ENCODE results near the gene TMPO.
"Not testable (repeated sequence)": the region's sequence is repeated elsewhere in the genome, so short reads cannot be mapped to it uniquely, and the experiment has no call there.

The TMPO gene

GRCh38 chr12:98492580-98493140 is 22.7 kb upstream of the TMPO start:
- DNase-seq (ENCODE audit: insufficient read length, low spot score) (no peak), FAIRE-seq (no peak)
- TF ChIP-seq CTCF (IDR thresholded peaks at IDR 0.05; ENCODE audit: insufficient read depth, missing control alignments): no peak

GRCh38 chr12:98501266-98501629 is 14.1 kb upstream of the TMPO start:
- DNase-seq (ENCODE audit: insufficient read length, low spot score); FAIRE-seq: not testable (repeated sequence)

- FAIRE-seq (no peak), DNase-seq (ENCODE audit: insufficient read length, low spot score) (peak; percentile 47)
- no peak for TF ChIP-seq CTCF (IDR thresholded peaks at IDR 0.05; ENCODE audit: insufficient read depth, missing control alignments)
Measured at GRCh38 chr12:98503342-98503591, 12.1 kb upstream of the TMPO start.

DNA sequence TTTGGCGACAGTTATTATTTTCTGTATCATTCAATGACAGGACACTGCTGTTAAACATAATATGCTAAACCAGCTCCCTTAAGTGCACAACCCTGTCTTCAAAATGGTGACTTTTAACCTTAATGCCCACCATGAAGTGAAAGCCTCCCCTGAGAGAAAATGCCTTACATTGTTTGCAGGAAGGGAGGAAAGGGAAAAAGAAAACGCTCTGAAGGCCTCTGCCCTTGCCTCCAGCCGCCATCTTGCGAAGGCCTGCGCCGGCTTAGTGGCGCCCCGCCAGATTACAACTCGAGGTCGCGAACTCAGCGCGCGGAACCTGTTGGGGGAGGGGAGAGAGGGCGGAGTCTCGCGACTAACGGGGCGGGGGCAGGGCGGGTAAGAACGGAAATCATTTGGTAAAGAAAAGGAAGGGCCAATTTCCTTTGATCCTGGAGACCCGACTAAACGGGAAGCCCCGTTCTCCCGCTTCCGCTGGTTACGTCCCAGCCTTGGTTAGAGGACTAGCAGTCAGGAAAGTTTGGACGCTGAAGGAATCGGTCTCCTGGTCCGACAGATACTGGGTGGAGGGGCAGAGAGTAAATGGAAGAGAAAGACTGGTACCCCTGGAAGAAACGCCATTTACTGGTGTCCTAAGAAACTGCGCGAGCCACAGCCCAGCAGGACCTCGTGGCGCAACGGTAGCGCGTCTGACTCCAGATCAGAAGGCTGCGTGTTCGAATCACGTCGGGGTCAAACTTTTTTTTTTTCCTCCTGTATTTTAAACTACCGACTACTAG is 11.6 kb upstream of the TMPO start:
- FAIRE-seq (no peak), DNase-seq (ENCODE audit: insufficient read length, low spot score) (peak; percentile 37)
- no peak for TF ChIP-seq CTCF (IDR thresholded peaks at IDR 0.05; ENCODE audit: insufficient read depth, missing control alignments)

DNA sequence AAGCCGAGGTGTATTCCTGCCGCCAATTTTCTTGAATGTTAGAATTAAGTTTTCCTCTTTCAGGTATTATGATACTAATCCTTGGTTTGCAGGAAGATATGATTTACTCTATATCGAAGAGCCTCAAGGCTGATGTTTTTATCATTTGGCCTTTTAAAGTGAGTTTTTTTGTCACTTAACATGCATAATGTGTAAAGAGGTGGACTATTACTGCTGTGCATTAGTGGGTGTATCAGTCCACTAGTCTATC is 11.1 kb upstream of the TMPO start:
- DNase-seq (ENCODE audit: insufficient read length, low spot score) (no peak), FAIRE-seq (no peak)
- no peak for TF ChIP-seq CTCF (IDR thresholded peaks at IDR 0.05; ENCODE audit: insufficient read depth, missing control alignments)

DNA sequence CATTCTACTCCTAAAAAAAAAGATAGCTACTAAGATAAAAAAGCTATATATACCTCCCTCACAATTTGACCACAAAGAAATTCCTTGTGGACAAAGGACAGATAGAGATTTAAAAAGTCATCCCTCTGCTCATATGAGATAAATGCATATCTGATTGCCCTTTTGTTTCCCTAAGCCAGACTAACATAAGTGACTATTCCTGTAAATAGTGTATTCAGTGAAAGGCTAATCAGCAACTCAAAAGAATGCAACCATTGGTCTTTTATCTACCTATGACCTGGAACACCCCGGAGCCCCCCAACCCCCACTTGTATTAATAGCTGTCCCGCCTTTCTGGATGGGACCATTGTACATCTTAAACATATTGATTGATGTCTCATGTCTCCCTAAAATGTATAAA is 6.3 kb upstream of the TMPO start:
- no peak for FAIRE-seq
- TF ChIP-seq CTCF (IDR thresholded peaks at IDR 0.05; ENCODE audit: insufficient read depth, missing control alignments): no peak
- DNase-seq (ENCODE audit: insufficient read length, low spot score): no peak

- FAIRE-seq; DNase-seq (ENCODE audit: insufficient read length, low spot score): not testable (repeated sequence)
Measured at GRCh38 chr12:98511806-98512205, 3.6 kb upstream of the TMPO start.

- no peak for FAIRE-seq
- TF ChIP-seq CTCF (IDR thresholded peaks at IDR 0.05; ENCODE audit: insufficient read depth, missing control alignments): no peak
- no peak for DNase-seq (ENCODE audit: insufficient read length, low spot score)
Measured at GRCh38 chr12:98513379-98514322, 1.7 kb upstream of the TMPO start.
